Panc1 (cell line): ENCODE data around the gene BICDL2. TPM values are rescaled to one million over a fixed set of nuclear protein-coding genes. Genes with fewer than 3 reads are reported as not detected.

Source experiments
- ATAC-seq: fragments of 200-7000 bp; cut with Tn5 transposase; 2 replicates; pipeline ENCODE4 v1.9.1; 2020; ENCODE audit warnings: mild to moderate bottlenecking, moderate library complexity
- BruUV-seq: library from RNA; stranded (reverse); fragments of 400-500 nt; replicated peaks from 2 replicates; lab custom pipeline; 2021; lab: Mats Ljungman, UMichigan
- CTCF ChIA-PET: fragments of 300-600 bp; sonication (Branson Sonifier 250); formaldehyde crosslinking; loops from one replicate; lab custom pipeline; 2022; ENCODE audit warnings: antibody characterized with exemption; lab: Charles Lee
- POLR2A ChIA-PET: fragments of 300-600 bp; sonication (Branson Sonifier 250); formaldehyde crosslinking; loops from one replicate; lab custom pipeline; 2022; ENCODE audit warnings: antibody characterized with exemption; lab: Charles Lee
- DNase-seq: peaks from one replicate; pipeline ENCODE4 v3.0.0-alpha.2; 2010; ENCODE audit warnings: low read depth, low spot score
- H3K27ac ChIP-seq: 2 replicates; pipeline ENCODE4 v1.5.1; 2011; ENCODE audit warnings: mild to moderate bottlenecking, low read length, inconsistent platforms
- H3K27me3 ChIP-seq: fragments of 200-500 bp; sonication (Bioruptor generic); 2 replicates; pipeline ENCODE4 v1.6.0; 2014; ENCODE audit warnings: low read length, inconsistent platforms; ENCODE audit not compliant: control insufficient read depth, insufficient read depth
- H3K36me3 ChIP-seq: fragments of 200-500 bp; sonication (Bioruptor generic); 2 replicates; pipeline ENCODE4 v1.5.1; 2014; ENCODE audit warnings: inconsistent platforms, mild to moderate bottlenecking, low read length, moderate library complexity; ENCODE audit not compliant: control insufficient read depth, insufficient read depth
- H3K4me1 ChIP-seq: 2 replicates; pipeline ENCODE4 v1.5.1; 2011; ENCODE audit warnings: inconsistent platforms, mild to moderate bottlenecking, low read length, moderate library complexity; ENCODE audit not compliant: control insufficient read depth, insufficient read depth
- H3K4me3 ChIP-seq, 2 experiments: 2 replicates each; pipeline ENCODE4 v1.5.1; 2011 to 2012; ENCODE audit warnings: low read depth in 2 of 2, low read length in 2 of 2, mild to moderate bottlenecking in 2 of 2, inconsistent platforms in 1 of 2, moderate library complexity in 1 of 2
- H3K9me3 ChIP-seq: fragments of 200-500 bp; sonication (Bioruptor generic); 2 replicates; pipeline ENCODE4 v1.5.1; 2014; ENCODE audit warnings: low read depth, mild to moderate bottlenecking, inconsistent platforms, low read length, moderate library complexity; ENCODE audit not compliant: control insufficient read depth, insufficient read depth
- POLR2AphosphoS5 ChIP-seq: IDR thresholded peaks from 2 replicates; pipeline ENCODE4 v1.6.1; 2012; ENCODE audit warnings: mild to moderate bottlenecking, low read depth, low read length, moderate library complexity
- SIN3A ChIP-seq: IDR thresholded peaks from 2 replicates; pipeline ENCODE4 v1.6.1; 2012; ENCODE audit warnings: low read depth, mild to moderate bottlenecking, low read length, moderate library complexity, borderline replicate concordance; ENCODE audit not compliant: insufficient read depth
- TCF7L2 ChIP-seq: IDR thresholded peaks from 2 replicates; pipeline ENCODE4 v1.6.1; 2011; ENCODE audit warnings: mild to moderate bottlenecking, low read depth, low read length, inconsistent platforms
- in situ Hi-C: cut with HindIII; loops from 2 replicates; pipeline ENCODE4 v1.10.0; 2016; ENCODE audit warnings: low sequenced_read_pairs, low pct_unique_long_range_greater_than_20kb
- intact Hi-C: fragments of 100-400 bp; cut with micrococcal nuclease; formaldehyde crosslinking; loops from one replicate; pipeline ENCODE4 v1.10.0; 2022; ENCODE audit not compliant: unreplicated experiment
- total RNA-seq: library from RNA; stranded (reverse); gene quantifications from one replicate; pipeline ENCODE4 v1.2.1, GENCODE V29; 2021; ENCODE audit not compliant: unreplicated experiment
- TF ChIP-seq, protein P1 (sequence below): fragments of 450-650 bp; IDR thresholded peaks from 2 replicates; pipeline ENCODE4 v1.5.1; 2017; ENCODE audit warnings: mild to moderate bottlenecking
- TF ChIP-seq, protein P2 (sequence below), 2 experiments: IDR thresholded peaks; 2 replicates each; pipeline ENCODE4 v1.6.1; 2011 to 2012; ENCODE audit warnings: low read depth in 2 of 2, control low read depth in 1 of 2, low read length in 1 of 2, mild to moderate bottlenecking in 1 of 2, moderate library complexity in 1 of 2; ENCODE audit not compliant: insufficient read depth in 1 of 2

The BICDL2 gene
- total RNA-seq, 1 experiment from 2014 or later: 0.21 TPM

DNA sequence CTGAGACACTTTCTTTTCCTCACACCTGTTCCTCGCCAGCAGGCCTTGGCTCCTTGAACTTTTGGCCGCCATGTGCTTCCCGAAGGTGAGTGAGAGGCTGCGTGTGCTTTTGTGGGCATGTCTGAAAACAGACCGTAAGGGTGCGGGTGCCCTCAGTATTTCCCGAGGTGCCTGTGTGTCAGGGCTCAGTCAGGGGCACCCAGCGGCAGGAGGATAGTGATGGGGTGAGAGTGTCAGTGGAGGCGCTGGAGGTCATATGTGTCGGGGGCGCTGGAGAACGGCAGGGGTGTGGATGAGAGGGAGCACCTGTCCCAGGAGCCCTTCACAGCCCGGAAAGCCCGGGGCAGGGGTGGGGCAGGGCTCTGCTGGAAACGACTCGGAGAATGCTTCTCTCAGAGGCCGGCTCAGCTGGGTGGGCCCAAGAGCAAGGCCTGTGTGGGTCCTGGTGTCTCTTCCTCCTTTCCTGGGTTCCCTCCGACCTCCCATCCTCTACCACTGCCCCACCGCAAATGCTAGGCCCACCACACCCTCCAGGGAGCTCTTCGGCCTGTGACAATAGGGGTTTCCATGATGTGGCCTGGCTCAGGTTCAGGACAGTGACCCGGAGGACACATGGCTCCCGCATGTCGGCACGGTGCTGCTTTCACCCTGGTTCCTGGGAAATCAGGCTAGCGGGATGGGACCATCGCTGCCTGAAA is 29.1 kb upstream of the BICDL2 start:
- BruUV-seq: no TSS peak
- intact Hi-C loops: no loop called here

DNA sequence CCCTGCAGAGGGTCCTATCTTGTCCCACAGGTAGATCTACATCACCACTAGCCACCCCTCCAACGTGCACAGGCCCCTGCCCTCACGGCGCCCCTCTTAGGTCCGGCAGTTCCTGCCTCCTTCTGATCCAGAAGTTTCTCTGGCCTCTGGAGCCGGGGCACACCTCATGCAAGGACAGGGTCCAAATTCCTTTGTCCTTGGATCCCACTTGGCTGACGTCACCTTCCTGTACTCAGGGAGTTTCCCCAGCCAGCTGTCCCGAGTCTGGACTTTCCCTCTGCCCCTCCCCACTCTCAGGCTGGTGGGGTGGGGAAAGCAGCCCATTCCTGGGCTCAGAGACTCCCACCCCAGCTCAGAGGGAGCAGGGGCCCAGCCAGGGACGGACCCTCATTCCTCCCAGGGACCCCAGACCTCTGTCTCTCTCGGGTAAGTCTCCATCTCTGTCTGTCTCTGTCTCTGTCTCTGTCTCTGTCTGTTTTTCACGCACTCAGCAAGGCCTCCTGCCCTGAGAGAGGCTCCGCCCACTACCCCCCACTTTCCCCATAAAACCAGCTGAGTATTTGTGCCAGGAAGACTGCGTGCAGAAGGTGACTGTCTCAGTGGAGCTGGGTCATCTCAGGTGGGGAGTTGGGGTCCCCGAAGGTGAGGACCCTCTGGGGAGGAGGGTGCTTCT is 28.5 kb upstream of the BICDL2 start, which contains the start of gene IL32:
IL32 (plus strand) TSS at position 572 of the 673 bp plus-strand sequence. CDS start 172 bp downstream, outside the sequence.
- Histone ChIP-seq H3K4me1 (peaks cover 8% of the 10 kb centered on the region; the same call in 1 of the 2 replicates), H3K36me3 (no peaks in the 10 kb centered on the region), H3K27me3 (no peaks in the 10 kb centered on the region), H3K27ac (peak within 1 kb of the TSS; percentile 10; the same call in 1 of the 2 replicates), H3K4me3 (no peak within 1 kb of the TSS), H3K9me3 (no peaks in the 10 kb centered on the region)
- intact Hi-C loops: no loop called here
- POLR2A ChIA-PET: no interaction called here
- DNase-seq (no peak), ATAC-seq (peak; percentile 63; the same call in 1 of the 2 replicates)
- in situ Hi-C loops: no loop called here
- no TSS peak for BruUV-seq
- TF ChIP-seq, protein P1, sequence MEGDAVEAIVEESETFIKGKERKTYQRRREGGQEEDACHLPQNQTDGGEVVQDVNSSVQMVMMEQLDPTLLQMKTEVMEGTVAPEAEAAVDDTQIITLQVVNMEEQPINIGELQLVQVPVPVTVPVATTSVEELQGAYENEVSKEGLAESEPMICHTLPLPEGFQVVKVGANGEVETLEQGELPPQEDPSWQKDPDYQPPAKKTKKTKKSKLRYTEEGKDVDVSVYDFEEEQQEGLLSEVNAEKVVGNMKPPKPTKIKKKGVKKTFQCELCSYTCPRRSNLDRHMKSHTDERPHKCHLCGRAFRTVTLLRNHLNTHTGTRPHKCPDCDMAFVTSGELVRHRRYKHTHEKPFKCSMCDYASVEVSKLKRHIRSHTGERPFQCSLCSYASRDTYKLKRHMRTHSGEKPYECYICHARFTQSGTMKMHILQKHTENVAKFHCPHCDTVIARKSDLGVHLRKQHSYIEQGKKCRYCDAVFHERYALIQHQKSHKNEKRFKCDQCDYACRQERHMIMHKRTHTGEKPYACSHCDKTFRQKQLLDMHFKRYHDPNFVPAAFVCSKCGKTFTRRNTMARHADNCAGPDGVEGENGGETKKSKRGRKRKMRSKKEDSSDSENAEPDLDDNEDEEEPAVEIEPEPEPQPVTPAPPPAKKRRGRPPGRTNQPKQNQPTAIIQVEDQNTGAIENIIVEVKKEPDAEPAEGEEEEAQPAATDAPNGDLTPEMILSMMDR: no peak
- TF ChIP-seq, protein P2, sequence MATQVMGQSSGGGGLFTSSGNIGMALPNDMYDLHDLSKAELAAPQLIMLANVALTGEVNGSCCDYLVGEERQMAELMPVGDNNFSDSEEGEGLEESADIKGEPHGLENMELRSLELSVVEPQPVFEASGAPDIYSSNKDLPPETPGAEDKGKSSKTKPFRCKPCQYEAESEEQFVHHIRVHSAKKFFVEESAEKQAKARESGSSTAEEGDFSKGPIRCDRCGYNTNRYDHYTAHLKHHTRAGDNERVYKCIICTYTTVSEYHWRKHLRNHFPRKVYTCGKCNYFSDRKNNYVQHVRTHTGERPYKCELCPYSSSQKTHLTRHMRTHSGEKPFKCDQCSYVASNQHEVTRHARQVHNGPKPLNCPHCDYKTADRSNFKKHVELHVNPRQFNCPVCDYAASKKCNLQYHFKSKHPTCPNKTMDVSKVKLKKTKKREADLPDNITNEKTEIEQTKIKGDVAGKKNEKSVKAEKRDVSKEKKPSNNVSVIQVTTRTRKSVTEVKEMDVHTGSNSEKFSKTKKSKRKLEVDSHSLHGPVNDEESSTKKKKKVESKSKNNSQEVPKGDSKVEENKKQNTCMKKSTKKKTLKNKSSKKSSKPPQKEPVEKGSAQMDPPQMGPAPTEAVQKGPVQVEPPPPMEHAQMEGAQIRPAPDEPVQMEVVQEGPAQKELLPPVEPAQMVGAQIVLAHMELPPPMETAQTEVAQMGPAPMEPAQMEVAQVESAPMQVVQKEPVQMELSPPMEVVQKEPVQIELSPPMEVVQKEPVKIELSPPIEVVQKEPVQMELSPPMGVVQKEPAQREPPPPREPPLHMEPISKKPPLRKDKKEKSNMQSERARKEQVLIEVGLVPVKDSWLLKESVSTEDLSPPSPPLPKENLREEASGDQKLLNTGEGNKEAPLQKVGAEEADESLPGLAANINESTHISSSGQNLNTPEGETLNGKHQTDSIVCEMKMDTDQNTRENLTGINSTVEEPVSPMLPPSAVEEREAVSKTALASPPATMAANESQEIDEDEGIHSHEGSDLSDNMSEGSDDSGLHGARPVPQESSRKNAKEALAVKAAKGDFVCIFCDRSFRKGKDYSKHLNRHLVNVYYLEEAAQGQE (IDR thresholded peaks at IDR 0.05; ENCODE audit: insufficient read depth in 1 of 2, low read depth in 2 of 2, low read length in 1 of 2): no peak
- TF ChIP-seq TCF7L2 (no peak), POLR2AphosphoS5 (no peak), SIN3A (no peak)
- CTCF ChIA-PET: no interaction called here

More for the DNA sequence above, 29.1 kb upstream of the BICDL2 start:
- Histone ChIP-seq H3K27me3 (no peaks in the 10 kb centered on the region), H3K9me3 (no peaks in the 10 kb centered on the region), H3K36me3 (no peaks in the 10 kb centered on the region), H3K4me1 (peaks cover 8% of the 10 kb centered on the region; the same call in 1 of the 2 replicates), H3K4me3 (no peak overlapping the region), H3K27ac (no peak overlapping the region; the same call in 1 of the 2 replicates)
- ATAC-seq (peak; percentile 22; the same call in 1 of the 2 replicates), DNase-seq (no peak)
- TF ChIP-seq TCF7L2 (no peak), SIN3A (no peak), POLR2AphosphoS5 (no peak)
- TF ChIP-seq, protein P1: no peak
- TF ChIP-seq, protein P2 (IDR thresholded peaks at IDR 0.05; ENCODE audit: insufficient read depth in 1 of 2, low read depth in 2 of 2, low read length in 1 of 2): no peak
- POLR2A ChIA-PET: no interaction called here
- in situ Hi-C loops: no loop called here
- CTCF ChIA-PET: no interaction called here
